DOHH2 (cell line): ENCODE results near the gene PIK3R3.

Experiments
- H3F3A ChIP-seq: fragments of 200-600 bp; sonication (generic), shearing (Covaris generic); 2 replicates; pipeline ENCODE4 v1.6.0; 2016; ENCODE audit warnings: antibody characterized with exemption, mild to moderate bottlenecking; ENCODE audit not compliant: control insufficient read depth, insufficient read depth
- H3K27ac ChIP-seq: fragments of 200-600 bp; sonication (generic); 2 replicates; pipeline ENCODE4 v1.5.1; 2014; ENCODE audit warnings: low read depth, mild to moderate bottlenecking, low read length, moderate library complexity
- H3K27me3 ChIP-seq: fragments of 200-600 bp; sonication (generic); 2 replicates; pipeline ENCODE4 v1.6.1; 2014; ENCODE audit warnings: mild to moderate bottlenecking, low read length, mixed read lengths; ENCODE audit not compliant: control insufficient read depth
- H3K36me3 ChIP-seq: fragments of 200-600 bp; sonication (generic); 2 replicates; pipeline ENCODE4 v1.6.1; 2014; ENCODE audit warnings: mild to moderate bottlenecking, low read length, moderate library complexity, mixed read lengths; ENCODE audit not compliant: control insufficient read depth
- H3K4me1 ChIP-seq: fragments of 200-600 bp; sonication (generic); 2 replicates; pipeline ENCODE4 v1.6.1; 2014; ENCODE audit warnings: mild to moderate bottlenecking, low read length, mixed read lengths; ENCODE audit not compliant: control insufficient read depth
- H3K4me2 ChIP-seq: fragments of 200-600 bp; sonication (generic); 2 replicates; pipeline ENCODE4 v1.6.0; 2014; ENCODE audit warnings: mild to moderate bottlenecking, low read length, moderate library complexity
- H3K4me3 ChIP-seq: fragments of 200-600 bp; sonication (generic); 2 replicates; pipeline ENCODE4 v1.5.1; 2014; ENCODE audit warnings: mild to moderate bottlenecking, low read length, mixed read lengths
- H3K79me2 ChIP-seq: fragments of 200-600 bp; sonication (generic); 2 replicates; pipeline ENCODE4 v1.6.1; 2014; ENCODE audit warnings: mild to moderate bottlenecking, low read length, mixed read lengths; ENCODE audit not compliant: control insufficient read depth
- H3K9me2 ChIP-seq: fragments of 200-600 bp; sonication (generic); replicated peaks from 2 replicates; pipeline ENCODE4 v1.6.1; 2014; ENCODE audit warnings: mild to moderate bottlenecking, low read length, mixed read lengths; ENCODE audit not compliant: control insufficient read depth
- H3K9me3 ChIP-seq: fragments of 200-600 bp; sonication (generic); 2 replicates; pipeline ENCODE4 v1.6.1; 2014; ENCODE audit warnings: antibody characterized with exemption, low read length, mixed read lengths; ENCODE audit not compliant: control insufficient read depth, insufficient read depth
- H4K20me1 ChIP-seq: fragments of 200-600 bp; sonication (generic); 2 replicates; pipeline ENCODE4 v1.6.0; 2014; ENCODE audit warnings: low read depth, mild to moderate bottlenecking, antibody characterized with exemption, low read length, moderate library complexity; ENCODE audit not compliant: control insufficient read depth, insufficient read depth
- CTCF ChIP-seq: fragments of 200-600 bp; sonication (generic); IDR thresholded peaks from one replicate; pipeline ENCODE4 v1.5.1; 2014; ENCODE audit warnings: antibody characterized with exemption, mild to moderate bottlenecking, low read depth, low read length; ENCODE audit not compliant: poor library complexity, severe bottlenecking
- EZH2phosphoT487 ChIP-seq: fragments of 200-600 bp; sonication (generic); IDR thresholded peaks from 2 replicates; pipeline ENCODE4 v1.6.1; 2017; ENCODE audit warnings: borderline replicate concordance, mild to moderate bottlenecking, antibody characterized with exemption, low read length, moderate library complexity, mixed read lengths

Gene PIK3R3

DNA sequence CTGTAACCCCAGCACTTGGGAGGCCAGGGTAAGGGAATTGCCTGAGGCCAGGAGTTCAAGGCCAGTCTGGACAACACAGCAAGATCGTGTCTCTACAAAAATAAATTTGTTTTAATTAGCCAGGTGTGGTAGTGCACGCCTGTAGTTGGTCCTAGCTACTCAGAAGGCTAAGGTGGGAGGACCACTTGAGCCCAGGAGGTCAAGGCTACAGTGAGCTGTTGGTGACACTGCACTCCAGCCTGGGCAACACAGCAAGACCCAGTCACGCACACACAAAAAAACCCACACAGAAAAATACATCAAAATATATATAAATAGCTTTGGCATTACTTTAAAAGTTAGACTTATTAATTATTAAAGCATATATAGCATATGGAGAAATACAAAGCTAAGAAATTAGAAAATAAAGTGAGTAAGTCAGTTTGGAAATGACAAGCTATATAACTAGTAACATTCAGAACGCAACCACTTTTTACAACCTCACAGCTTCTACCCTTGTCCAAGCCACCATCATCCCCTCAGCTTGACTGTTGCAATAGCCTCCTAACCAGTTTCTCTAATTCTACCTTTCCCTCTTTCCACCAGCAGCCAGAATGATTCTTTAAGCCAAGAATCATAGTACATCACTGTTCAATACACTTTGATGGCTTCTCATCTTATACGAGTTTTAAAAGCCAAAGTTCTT is 14.5 kb downstream of the PIK3R3 start:
- Histone ChIP-seq H3K36me3 (no peaks in the 10 kb centered on the region), H3K27me3 (no peaks in the 10 kb centered on the region), H3K9me2 (no peaks in the 10 kb centered on the region), H3K4me1 (no peaks in the 10 kb centered on the region), H3K4me3 (no peak overlapping the region), H3K9me3 (no peaks in the 10 kb centered on the region), H3K27ac (no peak overlapping the region), H3K79me2 (no peaks in the 10 kb centered on the region), H3K4me2 (no peak overlapping the region), H3F3A (no peaks in the 10 kb centered on the region), H4K20me1 (no peaks in the 10 kb centered on the region)
- no peak for TF ChIP-seq EZH2phosphoT487
- TF ChIP-seq CTCF = no peak

GRCh38 chr1:46114925-46115603 is 17.4 kb downstream of the PIK3R3 start:
- Histone ChIP-seq H3K9me3 (no peaks in the 10 kb centered on the region), H3K4me3 (no peak overlapping the region), H3K4me1 (no peaks in the 10 kb centered on the region), H3K9me2 (no peaks in the 10 kb centered on the region), H3K79me2 (no peaks in the 10 kb centered on the region), H3K4me2 (no peak overlapping the region), H3K36me3 (no peaks in the 10 kb centered on the region), H4K20me1 (no peaks in the 10 kb centered on the region), H3F3A (no peaks in the 10 kb centered on the region), H3K27ac (no peak overlapping the region), H3K27me3 (no peaks in the 10 kb centered on the region)
- no peak for TF ChIP-seq CTCF
- no peak for TF ChIP-seq EZH2phosphoT487

DNA sequence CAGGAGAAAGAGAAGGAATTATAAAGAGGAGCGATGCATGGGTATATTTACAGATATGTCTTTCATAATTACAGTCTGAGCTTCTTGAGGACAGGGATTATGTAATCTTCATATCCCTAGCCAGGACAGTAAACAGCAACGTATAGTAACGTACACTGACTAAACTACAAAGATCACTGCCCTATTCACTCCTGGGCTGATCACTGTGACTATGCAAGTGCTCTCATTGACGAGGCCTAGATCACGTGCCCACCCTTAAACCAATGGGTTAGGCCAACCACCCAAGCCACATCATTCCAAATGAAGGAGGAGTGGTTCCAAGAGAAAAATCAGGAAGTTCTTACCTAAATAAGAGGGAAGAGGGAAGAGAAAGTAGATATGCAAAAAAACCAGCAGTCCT is 18.5 kb downstream of the PIK3R3 start:
- H4K20me1 ChIP-seq = no peaks in the 10 kb centered on the region
- H3F3A ChIP-seq = no peaks in the 10 kb centered on the region
- no peaks in the 10 kb centered on the region for H3K27me3 ChIP-seq
- H3K9me3 ChIP-seq = no peaks in the 10 kb centered on the region
- no peaks in the 10 kb centered on the region for H3K79me2 ChIP-seq
- no peaks in the 10 kb centered on the region for H3K4me1 ChIP-seq
- TF ChIP-seq CTCF (no peak), EZH2phosphoT487 (no peak)
- no peak overlapping the region for H3K4me3 ChIP-seq
- H3K27ac ChIP-seq = no peak overlapping the region
- H3K36me3 ChIP-seq = no peaks in the 10 kb centered on the region
- H3K4me2 ChIP-seq = no peak overlapping the region
- no peaks in the 10 kb centered on the region for H3K9me2 ChIP-seq
